Measurements from ENCODE around the gene HAUS1.
"Not testable (repeated sequence)": the region's sequence is repeated elsewhere in the genome, so short reads cannot be mapped to it uniquely, and the experiment has no call there.

HAUS1 gene

GRCh38 chr18:46088501-46088900 lies 15.7 kb upstream of the HAUS1 start:
- not testable (repeated sequence) for DNase-seq (ENCODE audit: low spot score)

GRCh38 chr18:46095532-46095931 lies 8.7 kb upstream of the HAUS1 start:
- no peak for DNase-seq (ENCODE audit: low spot score)

- DNase-seq (ENCODE audit: low spot score), result no peak
Measured at GRCh38 chr18:46096651-46097300, 7.4 kb upstream of the HAUS1 start.

DNA sequence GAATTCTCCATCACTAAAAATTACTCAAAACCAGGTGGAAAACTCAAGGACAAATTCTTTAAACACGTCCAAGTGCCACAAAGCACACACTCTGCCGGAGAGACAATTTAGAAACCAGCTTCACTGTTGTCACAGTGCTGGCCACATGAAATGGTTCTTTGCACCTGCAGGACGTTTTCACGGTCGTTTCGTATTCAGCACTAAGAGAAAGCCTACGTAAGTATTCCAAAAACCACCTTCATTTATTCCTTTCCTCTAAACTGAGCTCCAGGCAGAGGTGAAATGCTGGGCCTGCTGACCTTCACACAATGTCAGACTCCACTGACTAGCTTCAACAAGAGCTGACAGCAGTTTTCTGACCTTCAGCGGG lies 6.8 kb upstream of the HAUS1 start:
- DNase-seq (ENCODE audit: low spot score), result no peak

GRCh38 chr18:46097801-46098615 lies 6.2 kb upstream of the HAUS1 start, which contains the start of gene ATP5F1A:
Gene ATP5F1A, minus strand, starts transcription at chr18:46098296. Its CDS starts 65 bp downstream, at chr18:46098231.
- peak; percentile 79 for DNase-seq (ENCODE audit: low spot score)

DNA sequence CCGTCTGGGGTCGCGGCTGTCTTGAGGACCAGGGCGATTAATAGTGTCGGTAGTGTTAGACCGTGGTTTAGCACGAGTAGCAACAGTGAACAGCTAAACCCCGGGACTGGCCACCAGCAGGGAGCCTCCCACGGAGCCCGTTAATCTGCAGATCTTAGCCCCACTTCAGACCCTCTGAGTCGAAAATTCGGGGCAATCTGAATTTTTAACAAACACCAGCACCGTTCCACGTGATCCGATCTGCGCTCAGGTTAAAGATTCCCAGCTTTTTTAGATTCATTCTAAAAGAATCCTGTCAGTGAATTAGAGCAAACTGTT lies 5.6 kb upstream of the HAUS1 start:
- no peak for DNase-seq (ENCODE audit: low spot score)

DNA sequence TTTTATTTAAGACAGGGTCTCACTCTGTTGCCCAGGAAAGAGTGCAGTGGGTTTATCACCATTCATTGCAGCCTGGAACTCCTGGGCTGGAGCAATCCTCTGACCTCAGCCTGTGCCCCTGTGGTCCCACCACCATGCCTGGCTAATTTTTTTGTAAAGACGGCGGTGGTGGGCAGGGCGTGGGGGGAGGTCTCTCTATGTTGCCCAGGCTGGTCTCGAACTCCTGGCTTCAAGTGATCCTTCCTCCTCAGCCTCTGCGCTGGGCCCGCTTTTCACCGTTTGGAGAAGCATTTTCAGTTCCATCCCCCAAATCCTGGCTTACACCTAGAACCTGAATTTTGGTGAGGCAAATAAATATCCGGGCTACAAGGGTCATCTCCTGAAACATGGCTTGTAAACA lies 4.7 kb upstream of the HAUS1 start:
- DNase-seq (ENCODE audit: low spot score), result no peak

- no peak for DNase-seq (ENCODE audit: low spot score)
Measured at GRCh38 chr18:46109386-46109785, 5.2 kb downstream of the HAUS1 start.

- no peak for DNase-seq (ENCODE audit: low spot score)
Measured at GRCh38 chr18:46110406-46110805, 6.2 kb downstream of the HAUS1 start.

- no peak for DNase-seq (ENCODE audit: low spot score)
Measured at GRCh38 chr18:46113751-46114150, 9.6 kb downstream of the HAUS1 start.

DNA sequence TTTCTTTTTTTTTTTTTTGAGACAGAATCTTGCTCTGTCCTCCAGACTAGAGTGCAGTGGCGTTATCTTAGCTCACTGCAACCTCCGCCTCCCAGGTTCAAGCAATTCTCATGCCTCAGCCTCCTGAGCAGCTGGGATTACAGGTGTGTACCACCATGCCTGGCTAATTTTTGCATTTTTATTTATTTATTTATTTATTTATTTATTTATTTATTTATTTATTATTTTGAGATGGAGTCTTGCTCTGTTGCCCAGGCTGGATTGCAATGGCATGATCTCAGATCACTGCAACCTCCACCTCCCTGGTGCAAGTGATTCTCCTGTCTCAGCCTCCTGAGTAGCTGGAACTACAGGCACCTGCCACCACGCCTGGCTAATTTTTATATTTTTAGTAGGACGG lies 22.4 kb downstream of the HAUS1 start:
- not testable (repeated sequence) for DNase-seq (ENCODE audit: low spot score)

GRCh38 chr18:46130061-46130460 lies 25.9 kb downstream of the HAUS1 start:
- DNase-seq (ENCODE audit: low spot score), result no peak

- DNase-seq (ENCODE audit: low spot score), result not testable (repeated sequence)
Measured at GRCh38 chr18:46130549-46130948, 26.4 kb downstream of the HAUS1 start.

GRCh38 chr18:46133534-46133933 lies 29.3 kb downstream of the HAUS1 start:
- DNase-seq (ENCODE audit: low spot score), result no peak

DNA sequence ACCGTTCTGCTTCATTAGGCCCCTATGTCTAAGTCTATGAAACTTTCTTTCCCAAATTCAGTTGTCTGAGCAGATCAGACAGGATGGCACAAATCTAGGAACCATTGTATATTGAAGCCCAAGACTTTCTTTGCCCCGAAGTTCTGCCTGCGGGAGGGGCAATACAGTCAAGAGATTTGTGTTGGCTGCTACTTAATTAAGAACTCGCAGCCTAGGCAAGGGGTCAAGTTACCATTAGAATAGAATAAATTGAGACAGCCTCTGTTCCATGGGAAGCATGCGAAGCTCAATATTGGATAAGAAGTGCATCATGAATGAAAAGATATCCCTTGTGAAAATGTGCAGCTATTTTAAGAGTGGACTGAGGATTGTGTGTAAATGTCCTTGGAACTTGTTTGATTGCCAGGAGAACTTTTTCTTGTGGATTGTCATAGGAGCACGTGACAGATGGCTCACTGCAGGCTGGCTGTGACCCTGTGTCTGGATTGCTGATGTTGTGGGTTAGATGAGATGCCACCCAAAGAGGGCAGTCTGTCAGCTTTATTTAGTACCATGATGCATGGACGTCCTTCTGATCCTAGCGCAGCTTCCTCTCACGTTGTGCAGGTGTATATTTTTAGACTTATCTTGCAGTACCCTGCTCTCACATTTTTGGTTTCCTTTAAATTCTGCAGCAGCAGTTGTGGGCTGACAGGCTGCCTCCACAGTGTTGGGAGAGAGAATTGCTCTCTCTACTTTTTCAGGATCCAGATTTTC lies 30.9 kb downstream of the HAUS1 start:
- no peak for DNase-seq (ENCODE audit: low spot score)

- no peak for DNase-seq (ENCODE audit: low spot score)
Measured at GRCh38 chr18:46140173-46140572, 36.0 kb downstream of the HAUS1 start.

DNA sequence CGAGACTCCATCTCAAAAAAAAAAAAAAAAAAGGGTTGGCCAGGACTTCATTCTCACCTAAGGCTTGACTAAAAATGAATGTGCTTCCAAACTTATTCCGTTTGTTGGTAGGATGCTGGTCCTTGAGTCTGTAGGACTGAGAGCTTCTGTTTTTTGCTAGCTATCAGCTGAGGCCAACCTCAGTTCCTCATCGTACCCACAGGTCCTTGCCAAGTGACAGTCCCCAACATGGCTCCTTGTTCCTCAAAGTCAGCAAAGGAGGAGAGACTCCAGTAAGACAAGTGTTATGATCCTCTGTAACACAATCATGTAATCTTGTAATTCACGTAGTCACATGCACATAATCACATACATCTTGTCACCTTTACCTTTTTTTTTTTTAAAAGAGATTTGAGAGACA lies 37.0 kb downstream of the HAUS1 start:
- no peak for DNase-seq (ENCODE audit: low spot score)

- DNase-seq (ENCODE audit: low spot score), result peak; percentile 50
Measured at GRCh38 chr18:46148810-46149209, 44.6 kb downstream of the HAUS1 start.

DNA sequence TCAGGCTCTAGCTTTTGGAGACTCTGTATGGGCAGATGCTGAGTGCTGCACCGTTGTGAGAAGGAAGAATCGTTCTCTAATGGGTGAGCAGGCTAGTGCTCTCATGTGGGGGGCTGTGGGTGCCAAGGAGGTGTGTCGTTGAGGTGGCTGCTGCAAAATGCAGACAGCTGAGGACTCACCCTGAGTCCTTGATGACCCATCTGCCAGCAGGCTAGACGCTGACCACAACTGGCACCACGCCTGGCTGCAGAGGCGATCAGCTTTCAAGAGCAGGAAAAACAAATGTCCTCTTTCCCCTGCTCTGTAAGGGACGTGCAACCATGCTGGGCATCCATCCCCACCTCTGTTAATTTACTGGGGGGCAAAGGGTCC lies 48.2 kb downstream of the HAUS1 start:
- no peak for DNase-seq (ENCODE audit: low spot score)

GRCh38 chr18:46152808-46153617 lies 48.8 kb downstream of the HAUS1 start:
- DNase-seq (ENCODE audit: low spot score), result no peak

- DNase-seq (ENCODE audit: low spot score), result no peak
Measured at GRCh38 chr18:46155641-46156051, 51.5 kb downstream of the HAUS1 start.

- no peak for DNase-seq (ENCODE audit: low spot score)
Measured at GRCh38 chr18:46156124-46156745, 52.0 kb downstream of the HAUS1 start.

Data from COLO829 (cell line).